GM18909 (cell line): ENCODE data around the gene LRP11.
"Not testable (repeated sequence)": the region's sequence is repeated elsewhere in the genome, so short reads cannot be mapped to it uniquely, and the experiment has no call there.

Source experiments
- ATAC-seq: cut with Tn5 transposase; IDR thresholded peaks from one replicate; pipeline ENCODE4 v1.9.1; 2021; ENCODE audit warnings: mild to moderate bottlenecking; ENCODE audit not compliant: unreplicated experiment, poor library complexity

Gene LRP11

DNA sequence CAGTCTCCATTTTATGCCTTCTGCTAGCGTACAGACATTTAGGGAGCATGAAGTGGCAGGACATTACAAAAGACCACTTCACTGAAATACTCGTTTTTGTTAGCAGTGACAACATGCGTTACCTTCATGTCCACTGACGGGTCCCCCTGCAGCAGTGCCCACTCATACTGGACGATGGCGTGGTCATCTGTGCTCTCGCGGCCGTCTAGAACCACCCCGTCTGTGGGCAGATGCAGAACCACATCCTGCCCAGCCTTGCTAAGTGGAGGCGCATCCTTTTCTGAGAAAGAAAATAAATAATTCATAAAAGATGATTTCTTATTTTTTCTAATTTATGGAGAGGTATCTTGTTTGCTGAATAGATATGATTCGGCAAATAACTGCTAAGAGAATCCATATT is 11.3 kb downstream of the LRP11 start:
- ATAC-seq = no peak

GRCh38 chr6:149852180-149852579 is 12.0 kb downstream of the LRP11 start:
- ATAC-seq = no peak

- ATAC-seq = no peak
Measured at GRCh38 chr6:149851461-149852110, 12.6 kb downstream of the LRP11 start.

- not testable (repeated sequence) for ATAC-seq
Measured at GRCh38 chr6:149848343-149848742, 15.8 kb downstream of the LRP11 start.

- ATAC-seq = no peak
Measured at GRCh38 chr6:149847939-149848267, 16.3 kb downstream of the LRP11 start.

DNA sequence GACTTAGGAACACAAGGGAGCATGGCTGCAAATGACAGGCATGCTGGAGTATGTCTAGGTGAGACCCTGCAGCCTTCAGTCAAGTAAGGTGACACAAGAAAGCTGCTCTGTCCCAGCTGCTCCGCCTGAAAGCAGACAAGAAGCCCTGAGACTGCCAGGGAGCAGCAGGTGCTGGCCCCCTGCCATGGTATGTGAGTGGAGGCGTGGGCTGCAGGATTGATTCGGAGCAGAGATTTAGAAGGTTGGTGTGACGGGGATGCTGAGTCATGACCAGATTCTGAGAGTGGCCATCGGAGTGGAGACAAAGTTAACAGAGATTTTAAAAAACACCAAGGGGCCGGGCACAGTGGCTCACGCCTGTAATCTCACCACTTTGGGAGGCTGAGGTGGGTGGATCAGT is 17.8 kb downstream of the LRP11 start:
- ATAC-seq = no peak

DNA sequence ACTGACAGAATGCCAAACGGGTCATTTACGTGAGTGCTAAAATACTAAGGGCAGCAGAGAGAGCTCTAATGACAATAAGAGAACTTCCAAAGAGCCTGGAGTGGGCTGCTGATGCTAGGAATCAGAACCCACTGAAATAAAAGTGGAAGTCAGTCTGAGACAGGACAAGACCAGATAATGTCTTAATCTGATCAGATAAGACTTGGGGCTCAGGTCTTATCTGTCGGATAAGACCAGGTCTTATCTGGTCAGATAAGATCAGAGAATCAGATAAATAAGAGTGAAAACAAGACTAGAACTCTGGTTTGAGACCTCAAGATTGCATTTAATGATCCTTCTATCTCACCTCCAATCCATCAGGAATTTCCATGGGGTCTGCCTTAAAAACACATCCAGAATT is 18.6 kb downstream of the LRP11 start:
- no peak for ATAC-seq

DNA sequence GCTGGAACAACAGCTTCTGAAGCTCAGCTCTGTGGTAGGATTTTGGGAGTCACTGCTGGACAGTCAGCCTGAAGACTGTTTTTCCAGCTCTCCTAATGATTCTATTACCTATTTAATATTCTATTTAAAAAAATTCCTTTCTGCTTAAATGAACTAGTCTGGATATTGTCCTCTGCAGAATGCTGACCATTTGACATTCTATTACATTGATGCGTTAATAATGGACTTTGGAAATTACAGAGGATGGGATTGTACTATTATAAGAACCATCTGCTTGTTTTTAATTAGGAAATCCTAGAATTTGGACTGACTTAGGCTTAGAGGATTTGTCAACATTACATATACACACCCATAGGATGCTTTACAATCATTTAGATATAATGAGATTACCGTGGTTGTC is 19.7 kb downstream of the LRP11 start:
- no peak for ATAC-seq

- ATAC-seq = not testable (repeated sequence)
Measured at GRCh38 chr6:149844036-149844435, 20.1 kb downstream of the LRP11 start.

- ATAC-seq = no peak
Measured at GRCh38 chr6:149843051-149843633, 21.0 kb downstream of the LRP11 start.

- ATAC-seq = no peak
Measured at GRCh38 chr6:149842331-149842730, 21.8 kb downstream of the LRP11 start.

DNA sequence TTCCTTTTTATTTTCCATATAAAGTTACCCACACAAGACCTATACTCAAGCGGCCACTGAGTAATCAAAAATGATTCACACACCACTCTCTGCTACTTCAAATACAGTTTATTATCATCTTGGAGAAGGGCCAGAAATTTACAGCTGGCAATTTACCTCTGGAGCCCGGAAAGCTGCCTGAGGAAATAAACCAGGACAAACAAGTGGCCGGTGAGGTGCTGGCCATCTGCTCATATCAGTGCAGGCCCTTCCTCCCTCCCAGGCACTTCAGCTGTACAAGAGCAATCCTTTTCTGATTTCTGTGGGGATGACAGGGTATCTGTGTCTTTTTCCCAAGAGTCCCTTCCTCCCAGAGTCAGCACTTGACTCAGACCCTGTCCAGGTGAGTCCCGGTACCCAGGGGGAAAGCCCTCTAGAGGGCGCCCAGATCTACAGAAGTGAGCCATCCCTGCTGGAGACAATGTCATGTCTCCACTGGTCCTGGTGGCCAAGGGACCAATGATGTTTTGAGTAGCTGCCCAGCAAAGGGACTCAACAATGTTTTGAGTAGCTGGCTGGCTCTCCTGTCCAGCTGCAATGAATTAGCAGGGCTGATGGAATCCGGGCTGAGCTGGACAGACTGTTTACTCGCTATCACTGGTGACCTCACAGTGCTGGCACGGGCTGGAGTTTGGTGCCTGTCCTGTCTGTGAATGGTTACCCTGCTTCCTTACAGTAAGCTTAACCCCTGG is 23.6 kb downstream of the LRP11 start:
- no peak for ATAC-seq

DNA sequence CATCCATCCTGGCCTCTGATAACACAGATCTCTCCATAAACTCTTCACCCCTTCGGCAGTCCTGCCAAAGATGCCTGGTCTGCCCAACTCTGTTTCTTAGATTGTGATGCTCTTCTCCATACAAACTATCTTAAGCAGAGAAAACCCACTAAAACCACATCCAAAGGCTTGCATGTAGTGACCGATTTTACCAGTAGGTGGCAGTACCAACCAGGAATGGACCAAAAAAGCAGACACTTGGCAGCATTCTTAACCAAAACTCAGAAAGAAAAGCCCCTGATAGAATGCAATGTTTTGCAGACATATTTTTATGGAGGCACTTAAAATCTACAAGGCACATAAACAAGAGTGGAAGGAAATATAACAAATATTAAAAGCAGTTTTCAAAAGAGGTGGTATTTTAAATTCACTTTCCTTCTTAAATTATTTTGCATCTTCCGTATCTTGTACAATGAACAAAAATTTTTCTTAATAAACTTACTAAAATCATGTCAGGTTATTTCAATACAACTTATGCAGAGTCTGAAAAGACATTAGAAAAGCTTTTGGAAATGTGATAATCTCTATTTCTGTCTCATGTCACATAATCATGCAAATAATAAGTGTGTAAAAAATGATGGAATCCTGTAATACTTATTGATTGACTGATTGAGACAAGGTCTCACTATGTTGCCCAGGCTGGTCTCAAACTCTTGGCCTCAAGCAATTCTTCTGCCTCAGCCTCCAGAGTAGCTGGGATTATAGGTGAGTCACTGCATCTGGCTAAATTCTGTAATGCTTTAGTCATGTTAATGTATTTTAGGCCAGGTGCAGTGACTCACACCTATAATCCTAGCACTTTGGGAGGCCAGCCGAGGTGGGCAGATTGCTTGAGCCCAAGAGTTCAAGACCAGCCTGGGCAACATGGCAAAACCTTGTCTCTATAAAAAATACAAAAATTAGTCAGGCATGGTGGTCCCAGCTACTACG is 29.4 kb downstream of the LRP11 start:
- no peak for ATAC-seq

DNA sequence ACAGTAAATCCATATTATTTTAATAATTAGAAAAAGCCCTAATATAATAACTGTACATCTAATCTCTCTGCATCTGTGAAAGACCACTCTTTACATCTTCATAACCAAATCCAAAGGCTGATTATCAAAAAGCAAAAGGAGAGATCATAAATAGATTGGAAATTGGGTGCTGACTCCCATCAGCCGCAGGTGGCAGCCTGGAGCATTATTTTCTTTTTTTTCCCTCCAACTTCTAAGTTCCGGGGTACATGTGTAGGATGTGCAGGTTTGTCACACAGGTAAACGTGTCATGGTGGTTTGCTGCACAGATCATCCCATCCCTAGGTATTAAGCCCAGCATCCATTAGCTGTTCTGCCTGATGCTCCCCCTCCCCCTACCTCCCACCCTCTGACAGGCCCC is 30.5 kb downstream of the LRP11 start:
- ATAC-seq = no peak

- ATAC-seq = no peak
Measured at GRCh38 chr6:149831308-149831820, 32.8 kb downstream of the LRP11 start.

- no peak for ATAC-seq
Measured at GRCh38 chr6:149830731-149831307, 33.3 kb downstream of the LRP11 start.

- ATAC-seq = no peak
Measured at GRCh38 chr6:149825292-149825691, 38.9 kb downstream of the LRP11 start.

DNA sequence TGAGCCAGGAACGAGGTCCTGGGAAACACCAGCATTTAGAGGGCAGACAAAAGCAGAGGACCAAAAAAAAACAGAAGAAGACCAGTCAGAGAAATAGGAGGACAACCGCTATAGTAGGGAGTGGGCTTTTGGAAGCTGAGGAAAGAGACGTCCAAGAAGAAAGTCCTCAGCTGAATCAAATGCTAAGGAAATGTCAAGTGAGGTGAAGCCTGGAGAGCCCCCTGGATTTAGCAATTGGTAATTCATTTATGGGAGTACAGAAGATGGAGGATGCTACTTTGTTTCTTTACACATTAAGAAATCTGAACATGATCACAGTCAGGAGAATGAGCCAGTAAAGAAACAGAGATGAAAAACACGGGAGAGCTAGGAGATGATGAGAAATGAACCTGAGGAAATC is 41.1 kb downstream of the LRP11 start:
- ATAC-seq = no peak

- no peak for ATAC-seq
Measured at GRCh38 chr6:149821492-149821891, 42.7 kb downstream of the LRP11 start.

DNA sequence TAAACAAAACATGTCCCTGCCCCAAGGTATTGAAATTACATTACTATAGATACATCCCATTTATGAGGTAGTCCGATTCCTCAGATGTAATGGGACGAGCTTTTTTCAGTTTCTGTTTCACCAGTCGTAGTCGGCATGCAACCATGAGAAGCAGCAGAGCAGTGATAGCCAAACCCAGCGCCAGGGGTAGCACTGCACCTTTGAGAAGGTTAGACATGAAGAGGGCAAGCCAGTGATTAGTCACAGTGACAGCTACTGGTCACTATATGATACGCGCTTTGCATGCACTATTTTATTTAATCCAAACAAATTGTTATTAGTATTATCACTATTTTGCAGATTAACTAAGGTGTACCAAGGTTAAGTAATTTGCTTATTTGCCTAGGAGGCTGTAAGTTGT is 43.7 kb downstream of the LRP11 start:
- no peak for ATAC-seq
